Bronchial epithelial cell (primary cell): ENCODE measurements around the gene GPR137. TPM values are rescaled to one million over a fixed set of nuclear protein-coding genes. Genes with fewer than 3 reads are reported as not detected.

ENCODE experiments used
- DNase-seq: peaks from one replicate; pipeline ENCODE4 v3.0.0-alpha.2; 2010; ENCODE audit warnings: low read depth
- FAIRE-seq: peaks from 2 replicates; lab custom pipeline; 2011; peaks lifted over from hg19 to GRCh38; lab: Jason Lieb, UNC
- H3K27me3 ChIP-seq: 2 replicates; pipeline ENCODE4 v1.5.1; 2011; ENCODE audit warnings: low read length; ENCODE audit not compliant: control insufficient read depth, insufficient read depth
- H3K36me3 ChIP-seq: 2 replicates; pipeline ENCODE4 v1.5.1; 2011; ENCODE audit warnings: low read length; ENCODE audit not compliant: control insufficient read depth, insufficient read depth
- H3K4me3 ChIP-seq: 2 replicates; pipeline ENCODE4 v1.5.1; 2011; ENCODE audit warnings: mild to moderate bottlenecking, low read depth, low read length, control low read depth
- total RNA-seq: library from RNA; depleted of rRNA; stranded (reverse); fragments of >200 nt; gene quantifications from 2 replicates; pipeline ENCODE4 v1.2.1, GENCODE V29; 2014
- TF ChIP-seq, protein P1 (sequence below): IDR thresholded peaks from 2 replicates; pipeline ENCODE4 v1.5.1; 2011; ENCODE audit warnings: mild to moderate bottlenecking, moderate library complexity, low read length, control low read depth, inconsistent platforms; ENCODE audit not compliant: insufficient read depth, severe bottlenecking

Gene GPR137
- total RNA-seq, 1 donor from 2014 or later, result 2.9 TPM

DNA sequence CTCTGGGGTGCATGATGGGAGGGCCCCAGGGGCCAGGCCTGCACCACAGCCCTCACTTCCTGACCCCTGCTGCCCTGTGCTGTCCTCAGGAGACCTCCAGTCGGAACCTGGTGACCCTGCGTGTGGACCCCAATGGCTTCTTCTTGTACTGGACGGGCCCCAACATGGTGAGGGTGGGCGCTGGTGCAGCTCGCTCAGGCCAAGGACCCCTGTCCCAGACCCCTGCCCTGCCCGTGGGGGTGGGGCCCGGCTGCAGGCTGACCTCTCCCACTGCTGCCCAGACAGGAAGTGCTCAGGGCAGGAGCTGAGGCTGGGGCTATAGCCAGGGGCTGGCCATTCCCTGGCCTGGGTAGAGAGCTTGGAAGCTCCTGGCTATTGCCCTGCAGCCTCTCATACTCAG, 31.3 kb upstream of the GPR137 start:
- no peak for DNase-seq
- Histone ChIP-seq H3K36me3 (peaks cover 39% of the 10 kb centered on the region), H3K27me3 (no peaks in the 10 kb centered on the region), H3K4me3 (no peak overlapping the region)
- TF ChIP-seq, protein P1, sequence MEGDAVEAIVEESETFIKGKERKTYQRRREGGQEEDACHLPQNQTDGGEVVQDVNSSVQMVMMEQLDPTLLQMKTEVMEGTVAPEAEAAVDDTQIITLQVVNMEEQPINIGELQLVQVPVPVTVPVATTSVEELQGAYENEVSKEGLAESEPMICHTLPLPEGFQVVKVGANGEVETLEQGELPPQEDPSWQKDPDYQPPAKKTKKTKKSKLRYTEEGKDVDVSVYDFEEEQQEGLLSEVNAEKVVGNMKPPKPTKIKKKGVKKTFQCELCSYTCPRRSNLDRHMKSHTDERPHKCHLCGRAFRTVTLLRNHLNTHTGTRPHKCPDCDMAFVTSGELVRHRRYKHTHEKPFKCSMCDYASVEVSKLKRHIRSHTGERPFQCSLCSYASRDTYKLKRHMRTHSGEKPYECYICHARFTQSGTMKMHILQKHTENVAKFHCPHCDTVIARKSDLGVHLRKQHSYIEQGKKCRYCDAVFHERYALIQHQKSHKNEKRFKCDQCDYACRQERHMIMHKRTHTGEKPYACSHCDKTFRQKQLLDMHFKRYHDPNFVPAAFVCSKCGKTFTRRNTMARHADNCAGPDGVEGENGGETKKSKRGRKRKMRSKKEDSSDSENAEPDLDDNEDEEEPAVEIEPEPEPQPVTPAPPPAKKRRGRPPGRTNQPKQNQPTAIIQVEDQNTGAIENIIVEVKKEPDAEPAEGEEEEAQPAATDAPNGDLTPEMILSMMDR, result no peak
- no peak for FAIRE-seq

DNA sequence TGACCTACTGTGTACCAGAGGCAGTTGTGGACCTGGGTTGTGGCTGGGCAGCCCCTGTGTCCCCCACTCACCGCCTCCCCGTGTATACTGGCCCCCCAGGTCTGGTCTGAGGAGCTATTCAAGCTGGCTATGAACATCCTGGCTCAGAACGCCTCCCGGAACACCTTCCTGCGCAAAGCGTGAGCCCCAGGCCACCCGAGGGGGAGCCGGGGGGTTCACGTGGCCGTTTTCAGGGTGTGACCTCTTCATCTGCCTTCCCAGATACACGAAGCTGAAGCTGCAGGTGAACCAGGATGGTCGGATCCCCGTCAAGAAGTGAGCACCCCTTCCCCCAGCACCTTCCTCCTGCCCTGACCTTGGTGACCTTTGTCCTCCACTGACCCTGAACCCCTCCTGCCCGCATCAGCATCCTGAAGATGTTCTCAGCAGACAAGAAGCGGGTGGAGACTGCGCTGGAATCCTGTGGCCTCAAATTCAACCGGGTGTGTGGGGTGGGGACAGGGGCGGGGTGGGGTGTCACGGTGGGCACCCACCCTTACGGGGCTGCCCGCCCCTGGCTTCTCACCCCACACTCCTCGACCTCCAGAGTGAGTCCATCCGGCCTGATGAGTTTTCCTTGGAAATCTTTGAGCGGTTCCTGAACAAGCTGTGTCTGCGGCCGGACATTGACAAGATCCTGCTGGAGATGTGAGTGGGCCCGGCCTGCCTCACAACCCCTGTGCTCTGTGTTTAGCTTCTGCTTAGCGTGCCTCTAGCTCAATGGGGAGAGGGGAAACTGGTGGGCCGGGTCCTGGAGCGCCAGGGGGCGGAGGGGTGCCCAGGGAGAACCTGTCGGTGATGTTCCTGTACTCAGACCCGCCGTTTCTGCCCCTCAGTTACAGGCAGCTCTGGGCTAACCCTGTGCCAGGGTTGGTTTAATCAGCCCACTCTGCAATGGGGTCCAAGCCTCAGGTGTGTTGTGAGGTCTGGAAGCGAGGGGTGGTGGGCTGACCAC, 30.2 kb upstream of the GPR137 start:
- Histone ChIP-seq H3K36me3 (peaks cover 44% of the 10 kb centered on the region), H3K27me3 (no peaks in the 10 kb centered on the region), H3K4me3 (no peak overlapping the region)
- TF ChIP-seq, protein P1, result no peak
- FAIRE-seq, result peak; percentile 36
- DNase-seq, result no peak

DNA sequence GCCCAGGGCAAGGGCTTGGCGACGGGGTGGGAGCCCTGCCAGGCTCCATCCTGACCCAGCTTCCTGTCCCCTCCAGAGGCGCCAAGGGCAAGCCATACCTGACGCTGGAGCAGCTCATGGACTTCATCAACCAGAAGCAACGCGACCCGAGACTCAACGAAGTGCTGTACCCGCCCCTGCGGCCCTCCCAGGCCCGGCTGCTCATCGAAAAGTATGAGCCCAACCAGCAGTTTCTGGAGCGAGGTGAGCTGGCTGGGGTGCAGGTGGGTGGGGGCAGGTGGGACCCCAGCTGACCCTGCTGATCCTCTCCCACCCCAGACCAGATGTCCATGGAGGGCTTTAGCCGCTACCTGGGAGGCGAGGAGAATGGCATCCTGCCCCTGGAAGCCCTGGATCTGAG, 29.3 kb upstream of the GPR137 start:
- Histone ChIP-seq H3K36me3 (peaks cover 47% of the 10 kb centered on the region), H3K4me3 (no peak overlapping the region), H3K27me3 (no peaks in the 10 kb centered on the region)
- no peak for FAIRE-seq
- TF ChIP-seq, protein P1, result no peak
- DNase-seq, result no peak

DNA sequence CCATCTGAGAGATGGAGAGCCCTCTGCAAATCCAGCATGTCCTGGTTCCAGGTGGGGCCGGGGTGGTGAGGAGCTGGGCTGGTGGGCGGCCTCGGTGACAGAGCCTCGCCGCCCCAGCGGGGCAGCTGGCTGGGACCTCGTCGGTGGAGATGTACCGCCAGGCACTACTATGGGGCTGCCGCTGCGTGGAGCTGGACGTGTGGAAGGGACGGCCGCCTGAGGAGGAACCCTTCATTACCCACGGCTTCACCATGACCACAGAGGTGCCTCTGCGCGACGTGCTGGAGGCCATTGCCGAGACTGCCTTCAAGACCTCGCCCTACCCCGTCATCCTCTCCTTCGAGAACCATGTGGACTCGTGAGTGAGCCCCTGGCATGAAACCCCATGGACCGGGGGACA, 27.3 kb upstream of the GPR137 start:
- Histone ChIP-seq H3K36me3 (peaks cover 62% of the 10 kb centered on the region), H3K27me3 (no peaks in the 10 kb centered on the region), H3K4me3 (no peak overlapping the region)
- DNase-seq, result no peak
- no peak for FAIRE-seq
- TF ChIP-seq, protein P1, result no peak

DNA sequence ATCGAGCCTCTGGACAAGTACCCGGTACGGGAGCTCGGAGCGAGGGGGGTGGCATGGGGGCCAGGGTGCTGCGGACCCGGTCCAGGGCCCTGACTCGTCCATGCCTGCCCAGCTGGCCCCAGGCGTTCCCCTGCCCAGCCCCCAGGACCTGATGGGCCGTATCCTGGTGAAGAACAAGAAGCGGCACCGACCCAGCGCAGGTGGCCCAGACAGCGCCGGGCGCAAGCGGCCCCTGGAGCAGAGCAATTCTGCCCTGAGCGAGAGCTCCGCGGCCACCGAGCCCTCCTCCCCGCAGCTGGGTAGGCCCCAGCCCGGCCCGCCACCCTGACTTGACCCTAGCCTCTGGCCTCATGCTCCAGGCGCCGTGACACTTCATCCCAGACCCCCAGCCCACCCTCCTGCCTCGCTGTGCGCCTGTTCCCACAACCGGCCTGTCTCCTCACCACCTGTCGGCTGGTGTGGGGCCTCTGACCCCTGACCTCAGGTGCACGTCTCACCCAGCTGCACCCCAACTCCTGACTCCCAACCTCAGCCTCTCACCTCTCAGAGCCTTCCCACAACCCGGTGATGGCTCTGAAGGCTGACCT, 26.6 kb upstream of the GPR137 start:
- TF ChIP-seq, protein P1, result no peak
- DNase-seq (no peak), FAIRE-seq (no peak)
- H3K27me3 ChIP-seq, result no peaks in the 10 kb centered on the region
- peaks cover 69% of the 10 kb centered on the region for H3K36me3 ChIP-seq
- no peak overlapping the region for H3K4me3 ChIP-seq
